ENCODE data around the gene ACSF2.

The ACSF2 gene

GRCh38 chr17:50464736-50465135, 38.7 kb downstream of the ACSF2 start:
- Histone ChIP-seq H3K4me3 (no peak overlapping the region), H3K9ac (ENCODE audit: insufficient read length) (no peak overlapping the region), H3K36me3 (ENCODE audit: insufficient read depth, low read length) (no peaks in the 10 kb centered on the region), H3K27ac (no peak overlapping the region), H3K9me3 (ENCODE audit: low read depth, low read length) (no peaks in the 10 kb centered on the region)
- no peak for DNase-seq (ENCODE audit: low read depth, low spot score)
- TF ChIP-seq FOXP2 (optimal IDR thresholded peaks at IDR 0.05; ENCODE audit: control extremely low read depth, extremely low read length, insufficient read depth) = no peak
- no peak for TF ChIP-seq POLR2AphosphoS5 (IDR thresholded peaks at IDR 0.05; ENCODE audit: borderline replicate concordance, low read depth, low read length)

GRCh38 chr17:50465171-50465570, 39.2 kb downstream of the ACSF2 start:
- no peaks in the 10 kb centered on the region for H3K9me3 ChIP-seq (ENCODE audit: low read depth, low read length)
- TF ChIP-seq EZH2 (IDR thresholded peaks at IDR 0.05) (no peak), FOXP2 (optimal IDR thresholded peaks at IDR 0.05; ENCODE audit: control extremely low read depth, extremely low read length, insufficient read depth) (no peak)
- H3K9ac ChIP-seq (ENCODE audit: insufficient read length) = no peak overlapping the region
- no peak overlapping the region for H3K27ac ChIP-seq
- H3K4me3 ChIP-seq = no peak overlapping the region
- DNase-seq (ENCODE audit: low read depth, low spot score) = no peak
- H3K36me3 ChIP-seq (ENCODE audit: insufficient read depth, low read length) = no peaks in the 10 kb centered on the region

GRCh38 chr17:50465635-50466034, 39.6 kb downstream of the ACSF2 start:
- Histone ChIP-seq H3K4me3 (no peak overlapping the region), H3K27ac (no peak overlapping the region), H3K9ac (ENCODE audit: insufficient read length) (no peak overlapping the region), H3K36me3 (ENCODE audit: insufficient read depth, low read length) (no peaks in the 10 kb centered on the region), H3K9me3 (ENCODE audit: low read depth, low read length) (no peaks in the 10 kb centered on the region)
- no peak for DNase-seq (ENCODE audit: low read depth, low spot score)
- TF ChIP-seq POLR2AphosphoS5 (IDR thresholded peaks at IDR 0.05; ENCODE audit: borderline replicate concordance, low read depth, low read length) (no peak), FOXP2 (optimal IDR thresholded peaks at IDR 0.05; ENCODE audit: control extremely low read depth, extremely low read length, insufficient read depth) (no peak), EZH2 (IDR thresholded peaks at IDR 0.05) (no peak)

- Histone ChIP-seq H3K9me3 (ENCODE audit: low read depth, low read length) (no peaks in the 10 kb centered on the region), H3K36me3 (ENCODE audit: insufficient read depth, low read length) (no peaks in the 10 kb centered on the region), H3K27ac (no peak overlapping the region), H3K9ac (ENCODE audit: insufficient read length) (no peak overlapping the region), H3K4me3 (no peak overlapping the region)
- no peak for DNase-seq (ENCODE audit: low read depth, low spot score)
- TF ChIP-seq FOXP2 (optimal IDR thresholded peaks at IDR 0.05; ENCODE audit: control extremely low read depth, extremely low read length, insufficient read depth) (no peak), POLR2AphosphoS5 (IDR thresholded peaks at IDR 0.05; ENCODE audit: borderline replicate concordance, low read depth, low read length) (no peak), EZH2 (IDR thresholded peaks at IDR 0.05) (no peak)
Measured at GRCh38 chr17:50466371-50467113, 40.5 kb downstream of the ACSF2 start.

- no peak overlapping the region for H3K4me3 ChIP-seq
- H3K36me3 ChIP-seq (ENCODE audit: insufficient read depth, low read length) = no peaks in the 10 kb centered on the region
- DNase-seq (ENCODE audit: low read depth, low spot score) = no peak
- no peak overlapping the region for H3K9ac ChIP-seq (ENCODE audit: insufficient read length)
- H3K27ac ChIP-seq = no peak overlapping the region
- no peaks in the 10 kb centered on the region for H3K9me3 ChIP-seq (ENCODE audit: low read depth, low read length)
- no peak for TF ChIP-seq EZH2 (IDR thresholded peaks at IDR 0.05)
- no peak for TF ChIP-seq POLR2AphosphoS5 (IDR thresholded peaks at IDR 0.05; ENCODE audit: borderline replicate concordance, low read depth, low read length)
- no peak for TF ChIP-seq FOXP2 (optimal IDR thresholded peaks at IDR 0.05; ENCODE audit: control extremely low read depth, extremely low read length, insufficient read depth)
Measured at GRCh38 chr17:50467114-50467854, 41.3 kb downstream of the ACSF2 start.

GRCh38 chr17:50467855-50468303, 41.9 kb downstream of the ACSF2 start:
- no peaks in the 10 kb centered on the region for H3K9me3 ChIP-seq (ENCODE audit: low read depth, low read length)
- TF ChIP-seq FOXP2 (optimal IDR thresholded peaks at IDR 0.05; ENCODE audit: control extremely low read depth, extremely low read length, insufficient read depth) = no peak
- TF ChIP-seq EZH2 (IDR thresholded peaks at IDR 0.05) = no peak
- no peak for TF ChIP-seq POLR2AphosphoS5 (IDR thresholded peaks at IDR 0.05; ENCODE audit: borderline replicate concordance, low read depth, low read length)
- no peaks in the 10 kb centered on the region for H3K36me3 ChIP-seq (ENCODE audit: insufficient read depth, low read length)
- H3K27ac ChIP-seq = no peak overlapping the region
- no peak for DNase-seq (ENCODE audit: low read depth, low spot score)
- H3K9ac ChIP-seq (ENCODE audit: insufficient read length) = no peak overlapping the region
- H3K4me3 ChIP-seq = no peak overlapping the region

GRCh38 chr17:50468304-50469207, 42.5 kb downstream of the ACSF2 start, which contains the start of gene CHAD:
Gene CHAD (minus strand): TSS chr17:50468880. CDS start chr17:50468813, 67 bp downstream.
- no peak within 1 kb of the TSS for H3K9ac ChIP-seq (ENCODE audit: insufficient read length)
- H3K27ac ChIP-seq = no peak within 1 kb of the TSS
- H3K36me3 ChIP-seq (ENCODE audit: insufficient read depth, low read length) = no peaks in the 10 kb centered on the region
- no peak for DNase-seq (ENCODE audit: low read depth, low spot score)
- TF ChIP-seq FOXP2 (optimal IDR thresholded peaks at IDR 0.05; ENCODE audit: control extremely low read depth, extremely low read length, insufficient read depth) (no peak), EZH2 (IDR thresholded peaks at IDR 0.05) (no peak), POLR2AphosphoS5 (IDR thresholded peaks at IDR 0.05; ENCODE audit: borderline replicate concordance, low read depth, low read length) (no peak)
- no peaks in the 10 kb centered on the region for H3K9me3 ChIP-seq (ENCODE audit: low read depth, low read length)
- no peak within 1 kb of the TSS for H3K4me3 ChIP-seq

GRCh38 chr17:50469208-50469605, 43.2 kb downstream of the ACSF2 start:
- Histone ChIP-seq H3K4me3 (no peak overlapping the region), H3K27ac (no peak overlapping the region), H3K9ac (ENCODE audit: insufficient read length) (no peak overlapping the region), H3K36me3 (ENCODE audit: insufficient read depth, low read length) (no peaks in the 10 kb centered on the region), H3K9me3 (ENCODE audit: low read depth, low read length) (no peaks in the 10 kb centered on the region)
- DNase-seq (ENCODE audit: low read depth, low spot score) = no peak
- no peak for TF ChIP-seq EZH2 (IDR thresholded peaks at IDR 0.05)
- TF ChIP-seq POLR2AphosphoS5 (IDR thresholded peaks at IDR 0.05; ENCODE audit: borderline replicate concordance, low read depth, low read length) = no peak
- no peak for TF ChIP-seq FOXP2 (optimal IDR thresholded peaks at IDR 0.05; ENCODE audit: control extremely low read depth, extremely low read length, insufficient read depth)

Measured in SK-N-MC (cell line).